ENCODE results near the gene ABCC6.

DNA sequence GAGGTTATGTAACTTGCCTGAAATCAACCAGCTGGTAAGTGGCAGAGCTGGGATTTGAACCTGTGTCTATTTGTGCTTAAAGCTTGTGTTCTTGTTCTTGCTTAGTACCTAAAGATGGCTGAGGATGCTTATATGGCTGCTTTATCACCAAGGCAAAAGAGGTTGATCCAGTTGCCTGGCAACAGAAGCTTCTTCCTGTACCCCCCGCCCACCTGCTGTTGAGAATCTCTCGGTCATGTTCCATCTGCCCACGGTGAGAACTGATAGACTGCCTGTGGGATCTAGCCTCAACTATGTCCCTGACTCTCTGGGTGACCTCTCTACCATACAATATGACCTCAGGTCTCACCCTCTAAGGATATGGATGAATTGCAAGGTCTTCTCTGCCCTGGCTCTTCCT lies 60.7 kb downstream of the ABCC6 start:
- TF ChIP-seq USF2 (IDR thresholded peaks at IDR 0.05; ENCODE audit: low read depth, low read length) (no peak), CTCF (conservative IDR thresholded peaks at IDR 0.05; ENCODE audit: low read depth, low read length) (no peak), POLR2A (IDR thresholded peaks at IDR 0.05; ENCODE audit: low read depth, low read length) (no peak), SMC3 (IDR thresholded peaks at IDR 0.05; ENCODE audit: low read depth, low read length) (no peak), CEBPB (IDR thresholded peaks at IDR 0.05; ENCODE audit: low read depth, low read length) (no peak)

Measured in IMR-90 (cell line).